Endothelial cell of umbilical vein (primary cell): Measurements from ENCODE around the gene TMEM94. TPM values are rescaled to one million over a fixed set of nuclear protein-coding genes. Genes with fewer than 3 reads are reported as not detected.

ENCODE experiments used
- BruUV-seq: library from RNA; stranded (reverse); fragments of 400-500 nt; replicated peaks from 2 replicates; lab custom pipeline; 2021; lab: Mats Ljungman, UMichigan
- CTCF ChIA-PET: fragments of 300-600, 350-600 bp; sonication (Branson Sonifier 250); formaldehyde crosslinking; loops from one replicate; lab custom pipeline; 2021; ENCODE audit warnings: antibody characterized with exemption, inconsistent platforms; lab: Charles Lee
- POLR2A ChIA-PET: fragments of 300-600, 350-600 bp; sonication (Branson Sonifier 250); formaldehyde crosslinking; loops from one replicate; lab custom pipeline; 2021; ENCODE audit warnings: antibody characterized with exemption, inconsistent platforms; lab: Charles Lee
- DNase-seq: peaks from one replicate; pipeline ENCODE4 v3.0.0-alpha.2; 2011; ENCODE audit warnings: low read depth, low spot score
- FAIRE-seq: peaks from 2 replicates; lab custom pipeline; 2011; peaks lifted over from hg19 to GRCh38; lab: Jason Lieb, UNC
- H2AFZ ChIP-seq: 2 replicates; pipeline ENCODE4 v1.6.0; 2012; ENCODE audit warnings: low read depth, low read length, control low read depth, inconsistent platforms
- H3K27ac ChIP-seq: 2 replicates; pipeline ENCODE4 v1.5.1; 2011; ENCODE audit warnings: low read depth, mild to moderate bottlenecking, control low read depth, low read length, moderate library complexity; ENCODE audit not compliant: insufficient read depth
- H3K27me3 ChIP-seq, 2 experiments: 2 replicates each; pipeline versions ENCODE4 v1.6.0 to v1.6.1; 2011; ENCODE audit warnings: low read length in 2 of 2, mixed read lengths in 1 of 2; ENCODE audit not compliant: control insufficient read depth in 2 of 2, insufficient read depth in 2 of 2
- H3K36me3 ChIP-seq, 2 experiments: 2 replicates in 1 of 2; 3 replicates in 1 of 2; pipeline ENCODE4 v1.5.1; 2011; ENCODE audit warnings: low read length in 2 of 2, mild to moderate bottlenecking in 1 of 2, moderate library complexity in 1 of 2; ENCODE audit not compliant: control insufficient read depth in 2 of 2, insufficient read depth in 2 of 2; ENCODE audit errors: extremely low read depth in 1 of 2
- H3K4me1 ChIP-seq: 3 replicates; pipeline ENCODE4 v1.5.1; 2011; ENCODE audit warnings: mild to moderate bottlenecking, low read length; ENCODE audit not compliant: control insufficient read depth, insufficient read depth; ENCODE audit errors: extremely low read depth
- H3K4me2 ChIP-seq: 2 replicates; pipeline ENCODE4 v1.6.1; 2011; ENCODE audit warnings: low read length, control low read depth, mixed read lengths; ENCODE audit not compliant: insufficient read depth
- H3K4me3 ChIP-seq, 3 experiments: fragments of 200-600 bp in 1 of 3; sonication (generic), shearing (Covaris generic) in 1 of 3; replicated peaks in 1 of 3; 2 replicates each; pipeline ENCODE4 v1.5.1; 2011 to 2016; ENCODE audit warnings: control low read depth in 3 of 3, low read length in 3 of 3, mild to moderate bottlenecking in 2 of 3, inconsistent platforms in 1 of 3, low read depth in 1 of 3, moderate library complexity in 1 of 3; ENCODE audit not compliant: insufficient read depth in 1 of 3
- H3K79me2 ChIP-seq: 2 replicates; pipeline ENCODE4 v1.6.0; 2012; ENCODE audit warnings: low read length, inconsistent platforms; ENCODE audit not compliant: control insufficient read depth, insufficient read depth
- H3K9ac ChIP-seq: replicated peaks from 2 replicates; pipeline ENCODE3; 2011; ENCODE audit warnings: low read length, control low read depth; ENCODE audit not compliant: insufficient read depth; ENCODE audit errors: extremely low read depth
- H3K9me1 ChIP-seq: replicated peaks from 3 replicates; pipeline ENCODE4 v1.6.0; 2011; ENCODE audit warnings: mild to moderate bottlenecking, low read length; ENCODE audit not compliant: control insufficient read depth, insufficient read depth; ENCODE audit errors: extremely low read depth
- H3K9me3 ChIP-seq: replicated peaks from 2 replicates; pipeline ENCODE4 v1.5.1; 2012; ENCODE audit warnings: low read length, inconsistent platforms; ENCODE audit not compliant: control insufficient read depth, insufficient read depth
- H4K20me1 ChIP-seq: replicated peaks from 2 replicates; pipeline ENCODE3; 2011; ENCODE audit warnings: mild to moderate bottlenecking, low read length; ENCODE audit not compliant: control insufficient read depth, insufficient read depth; ENCODE audit errors: extremely low read depth
- EZH2 ChIP-seq: IDR thresholded peaks from 2 replicates; pipeline ENCODE4 v1.6.1; 2012; ENCODE audit warnings: borderline replicate concordance, low read depth, mild to moderate bottlenecking, moderate library complexity, low read length, inconsistent platforms; ENCODE audit not compliant: severe bottlenecking
- FOS ChIP-seq: IDR thresholded peaks from 2 replicates; pipeline ENCODE4 v1.6.1; 2011; ENCODE audit warnings: mild to moderate bottlenecking, low read length, moderate library complexity, borderline replicate concordance; ENCODE audit not compliant: insufficient read depth
- GATA2 ChIP-seq: IDR thresholded peaks from 2 replicates; pipeline ENCODE4 v1.7.0; 2011; ENCODE audit warnings: low read depth, mild to moderate bottlenecking, moderate library complexity, mixed read lengths, low read length; ENCODE audit not compliant: insufficient read length, insufficient read depth
- JUN ChIP-seq: IDR thresholded peaks from 2 replicates; pipeline ENCODE4 v1.6.1; 2011; ENCODE audit warnings: borderline replicate concordance, low read depth; ENCODE audit not compliant: insufficient read length, insufficient read depth
- MYC ChIP-seq: IDR thresholded peaks from one replicate; pipeline ENCODE4 v1.6.1; 2011; ENCODE audit warnings: mild to moderate bottlenecking, low read depth, low read length
- POLR2A ChIP-seq: IDR thresholded peaks from 2 replicates; pipeline ENCODE4 v1.6.1; 2012; ENCODE audit warnings: low read depth, mild to moderate bottlenecking, control low read depth, low read length
- POLR2AphosphoS5 ChIP-seq: IDR thresholded peaks from 2 replicates; pipeline ENCODE4 v1.6.1; 2012; ENCODE audit warnings: low read depth, mild to moderate bottlenecking, control low read depth, low read length, moderate library complexity; ENCODE audit not compliant: insufficient read depth
- dilution Hi-C: fragments of 300-500 bp; cut with MboI; formaldehyde crosslinking; loops from one replicate; pipeline ENCODE4 v1.15.0; 2019; ENCODE audit warnings: low sequenced_read_pairs; ENCODE audit not compliant: extremely low pct_ligation_motif_present
- intact Hi-C: fragments of 100-400 bp; cut with micrococcal nuclease; formaldehyde crosslinking; loops from one replicate; pipeline ENCODE4 v1.10.0; 2022
- polyA plus RNA-seq, 4 experiments: library from polyadenylated mRNA; depleted of rRNA in 3 of 4; stranded (reverse) in 3 of 4; unstranded in 1 of 4; fragments of >200 nt; gene quantifications; 2 replicates each; pipeline versions ENCODE4 v1.2.1 to v1.2.3, GENCODE V29; 2011 to 2012; ENCODE audit warnings: missing spikeins in 1 of 4
- total RNA-seq: library from RNA; stranded (reverse); gene quantifications from 2 replicates; pipeline ENCODE4 v1.2.3, GENCODE V29; 2021
- TF ChIP-seq, protein P1 (sequence below): IDR thresholded peaks from 2 replicates; pipeline ENCODE4 v1.6.1; 2011; ENCODE audit not compliant: insufficient read depth, insufficient read length
- TF ChIP-seq, protein P2 (sequence below), 2 donors: IDR thresholded peaks; 1 replicate in 1 of 2; 2 replicates in 1 of 2; pipeline ENCODE4 v1.5.1; 2011; ENCODE audit warnings: low read length in 2 of 2, mild to moderate bottlenecking in 2 of 2, moderate library complexity in 2 of 2, control low read depth in 1 of 2, inconsistent platforms in 1 of 2, low read depth in 1 of 2; ENCODE audit not compliant: insufficient read depth in 1 of 2; ENCODE audit errors: extremely low read depth in 1 of 2

TMEM94 gene
- total and polyA plus RNA-seq, 2 donors (not counting 3 experiments of a cell fraction or from before 2014, with no cell fraction given) = 69.2 to 75.9 TPM

DNA sequence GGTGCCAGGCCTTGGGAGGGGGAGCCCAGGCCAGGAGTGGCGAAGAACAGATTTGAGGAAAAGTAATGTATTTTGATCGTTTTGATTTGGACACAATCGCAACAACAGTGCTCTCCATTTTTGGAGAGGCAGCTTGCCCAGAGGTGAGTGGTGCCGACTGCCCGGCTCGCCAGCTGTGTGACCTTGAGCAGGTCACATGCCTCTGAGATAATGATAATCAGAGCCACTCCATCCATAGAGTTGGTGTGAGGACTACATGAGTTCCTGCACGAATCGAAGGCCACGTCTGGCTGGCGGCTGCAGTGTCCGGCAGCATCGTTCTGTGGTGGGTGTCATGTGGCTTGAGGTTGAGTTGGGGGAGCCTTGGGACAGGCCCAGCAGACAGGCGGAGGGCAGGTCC, 89.7 kb downstream of the TMEM94 start:
- no peak overlapping the region for H3K9ac ChIP-seq
- no peaks in the 10 kb centered on the region for H3K9me1 ChIP-seq
- BruUV-seq = no TSS peak
- dilution Hi-C loops = no loop called here
- no peak overlapping the region for H3K4me3 ChIP-seq
- H3K9me3 ChIP-seq = no peaks in the 10 kb centered on the region
- H3K4me1 ChIP-seq = no peaks in the 10 kb centered on the region
- H2AFZ ChIP-seq = no peak overlapping the region
- intact Hi-C loops = no loop called here
- ChIA-PET CTCF (no interaction called here), POLR2A (no interaction called here)
- no peaks in the 10 kb centered on the region for H4K20me1 ChIP-seq
- H3K36me3 ChIP-seq = no peaks in the 10 kb centered on the region
- H3K27ac ChIP-seq = no peak overlapping the region
- DNase-seq (no peak), FAIRE-seq (no peak)
- H3K4me2 ChIP-seq = no peak overlapping the region
- TF ChIP-seq JUN = no peak
- no peak for TF ChIP-seq POLR2A
- TF ChIP-seq GATA2 = no peak
- no peak for TF ChIP-seq MYC
- no peak for TF ChIP-seq EZH2
- TF ChIP-seq, protein P1, sequence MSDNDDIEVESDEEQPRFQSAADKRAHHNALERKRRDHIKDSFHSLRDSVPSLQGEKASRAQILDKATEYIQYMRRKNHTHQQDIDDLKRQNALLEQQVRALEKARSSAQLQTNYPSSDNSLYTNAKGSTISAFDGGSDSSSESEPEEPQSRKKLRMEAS = no peak
- TF ChIP-seq, protein P2, sequence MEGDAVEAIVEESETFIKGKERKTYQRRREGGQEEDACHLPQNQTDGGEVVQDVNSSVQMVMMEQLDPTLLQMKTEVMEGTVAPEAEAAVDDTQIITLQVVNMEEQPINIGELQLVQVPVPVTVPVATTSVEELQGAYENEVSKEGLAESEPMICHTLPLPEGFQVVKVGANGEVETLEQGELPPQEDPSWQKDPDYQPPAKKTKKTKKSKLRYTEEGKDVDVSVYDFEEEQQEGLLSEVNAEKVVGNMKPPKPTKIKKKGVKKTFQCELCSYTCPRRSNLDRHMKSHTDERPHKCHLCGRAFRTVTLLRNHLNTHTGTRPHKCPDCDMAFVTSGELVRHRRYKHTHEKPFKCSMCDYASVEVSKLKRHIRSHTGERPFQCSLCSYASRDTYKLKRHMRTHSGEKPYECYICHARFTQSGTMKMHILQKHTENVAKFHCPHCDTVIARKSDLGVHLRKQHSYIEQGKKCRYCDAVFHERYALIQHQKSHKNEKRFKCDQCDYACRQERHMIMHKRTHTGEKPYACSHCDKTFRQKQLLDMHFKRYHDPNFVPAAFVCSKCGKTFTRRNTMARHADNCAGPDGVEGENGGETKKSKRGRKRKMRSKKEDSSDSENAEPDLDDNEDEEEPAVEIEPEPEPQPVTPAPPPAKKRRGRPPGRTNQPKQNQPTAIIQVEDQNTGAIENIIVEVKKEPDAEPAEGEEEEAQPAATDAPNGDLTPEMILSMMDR (IDR thresholded peaks at IDR 0.05; ENCODE audit: extremely low read depth in 1 of 2, insufficient read depth in 1 of 2, low read depth in 1 of 2, low read length in 2 of 2) = no peak
- TF ChIP-seq POLR2AphosphoS5 = no peak
- TF ChIP-seq FOS = no peak
- H3K27me3 ChIP-seq = no peaks in the 10 kb centered on the region
- no peaks in the 10 kb centered on the region for H3K79me2 ChIP-seq
